ENCODE results near the gene KRT33A.

DNA sequence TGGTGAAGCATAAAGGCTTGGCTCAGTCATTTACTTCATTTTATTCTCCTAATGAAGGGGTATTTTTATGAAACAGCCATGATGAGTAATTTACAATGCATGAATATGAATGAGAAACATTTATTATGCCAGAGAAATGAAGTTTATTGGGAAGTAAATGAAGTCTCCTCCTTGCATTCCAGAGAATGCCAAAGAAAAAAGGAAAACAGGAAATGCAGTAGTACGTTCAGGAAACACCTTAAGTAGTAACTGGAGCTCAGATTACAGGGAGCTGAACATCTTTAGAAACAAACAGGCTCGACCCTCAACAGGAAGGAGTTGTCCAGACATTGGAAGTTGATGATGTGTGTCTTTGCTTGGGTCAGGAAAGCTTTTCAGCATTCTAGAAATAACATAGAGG lies 26.9 kb upstream of the KRT33A start:
- no peak for TF ChIP-seq EZH2 (IDR thresholded peaks at IDR 0.05; ENCODE audit: borderline replicate concordance, low read length)
- TF ChIP-seq, protein P1, sequence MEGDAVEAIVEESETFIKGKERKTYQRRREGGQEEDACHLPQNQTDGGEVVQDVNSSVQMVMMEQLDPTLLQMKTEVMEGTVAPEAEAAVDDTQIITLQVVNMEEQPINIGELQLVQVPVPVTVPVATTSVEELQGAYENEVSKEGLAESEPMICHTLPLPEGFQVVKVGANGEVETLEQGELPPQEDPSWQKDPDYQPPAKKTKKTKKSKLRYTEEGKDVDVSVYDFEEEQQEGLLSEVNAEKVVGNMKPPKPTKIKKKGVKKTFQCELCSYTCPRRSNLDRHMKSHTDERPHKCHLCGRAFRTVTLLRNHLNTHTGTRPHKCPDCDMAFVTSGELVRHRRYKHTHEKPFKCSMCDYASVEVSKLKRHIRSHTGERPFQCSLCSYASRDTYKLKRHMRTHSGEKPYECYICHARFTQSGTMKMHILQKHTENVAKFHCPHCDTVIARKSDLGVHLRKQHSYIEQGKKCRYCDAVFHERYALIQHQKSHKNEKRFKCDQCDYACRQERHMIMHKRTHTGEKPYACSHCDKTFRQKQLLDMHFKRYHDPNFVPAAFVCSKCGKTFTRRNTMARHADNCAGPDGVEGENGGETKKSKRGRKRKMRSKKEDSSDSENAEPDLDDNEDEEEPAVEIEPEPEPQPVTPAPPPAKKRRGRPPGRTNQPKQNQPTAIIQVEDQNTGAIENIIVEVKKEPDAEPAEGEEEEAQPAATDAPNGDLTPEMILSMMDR (IDR thresholded peaks at IDR 0.05; ENCODE audit: low read length), result no peak

All from OCI-LY1 (cell line).